ENCODE measurements around the gene ZBTB2.

DNA sequence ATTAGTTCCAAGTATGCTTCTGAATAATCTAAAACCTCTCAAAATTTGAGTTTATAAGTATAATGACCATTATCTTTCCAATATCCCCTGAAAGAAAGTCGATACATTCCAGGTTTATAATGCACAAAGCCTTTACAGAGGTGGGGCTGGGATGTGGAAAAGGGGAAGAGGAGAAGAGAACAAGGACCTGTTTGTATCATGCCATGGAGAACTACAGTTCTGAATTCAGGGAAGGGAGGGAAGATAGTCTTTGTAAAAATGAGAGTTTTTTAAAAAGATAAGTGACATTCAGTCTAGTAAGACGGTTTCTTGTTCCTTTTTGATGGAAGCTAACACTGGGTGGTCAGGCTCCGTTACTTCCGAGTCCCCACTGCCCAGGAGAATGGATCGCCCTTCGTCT is 26.1 kb downstream of the ZBTB2 start:
- TF ChIP-seq, protein P1, sequence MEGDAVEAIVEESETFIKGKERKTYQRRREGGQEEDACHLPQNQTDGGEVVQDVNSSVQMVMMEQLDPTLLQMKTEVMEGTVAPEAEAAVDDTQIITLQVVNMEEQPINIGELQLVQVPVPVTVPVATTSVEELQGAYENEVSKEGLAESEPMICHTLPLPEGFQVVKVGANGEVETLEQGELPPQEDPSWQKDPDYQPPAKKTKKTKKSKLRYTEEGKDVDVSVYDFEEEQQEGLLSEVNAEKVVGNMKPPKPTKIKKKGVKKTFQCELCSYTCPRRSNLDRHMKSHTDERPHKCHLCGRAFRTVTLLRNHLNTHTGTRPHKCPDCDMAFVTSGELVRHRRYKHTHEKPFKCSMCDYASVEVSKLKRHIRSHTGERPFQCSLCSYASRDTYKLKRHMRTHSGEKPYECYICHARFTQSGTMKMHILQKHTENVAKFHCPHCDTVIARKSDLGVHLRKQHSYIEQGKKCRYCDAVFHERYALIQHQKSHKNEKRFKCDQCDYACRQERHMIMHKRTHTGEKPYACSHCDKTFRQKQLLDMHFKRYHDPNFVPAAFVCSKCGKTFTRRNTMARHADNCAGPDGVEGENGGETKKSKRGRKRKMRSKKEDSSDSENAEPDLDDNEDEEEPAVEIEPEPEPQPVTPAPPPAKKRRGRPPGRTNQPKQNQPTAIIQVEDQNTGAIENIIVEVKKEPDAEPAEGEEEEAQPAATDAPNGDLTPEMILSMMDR (tag by site-specific recombination; IDR thresholded peaks at IDR 0.05), result no peak
- TF ChIP-seq ZNF175 (tag by site-specific recombination; IDR thresholded peaks at IDR 0.05) (no peak), ZNF549 (tag by site-specific recombination; IDR thresholded peaks at IDR 0.05) (no peak), WT1 (tag by site-specific recombination; IDR thresholded peaks at IDR 0.05) (no peak), GFI1B (tag by site-specific recombination; IDR thresholded peaks at IDR 0.05) (no peak), SP2 (tag by site-specific recombination; IDR thresholded peaks at IDR 0.05) (no peak)

All from HEK293 (cell line).